HEK293T (cell line): Measurements from ENCODE around the gene RFC3.

ENCODE experiments used
- CTCF ChIA-PET: fragments of 350-600 bp; formaldehyde crosslinking; extraction: SDS; loops from one replicate; lab custom pipeline; 2021; ENCODE audit warnings: antibody characterized with exemption, inconsistent platforms; lab: Yijun Ruan, JAX
- POLR2A ChIA-PET: fragments of 350-600 bp; formaldehyde crosslinking; extraction: SDS; loops from one replicate; lab custom pipeline; 2020; ENCODE audit warnings: antibody characterized with exemption, inconsistent platforms; lab: Yijun Ruan, JAX
- DNase-seq: peaks from one replicate; pipeline ENCODE4 v3.0.0; 2012; ENCODE audit warnings: mixed read lengths; ENCODE audit errors: extremely low spot score
- ARNT ChIP-seq: fragments of 450-650 bp; IDR thresholded peaks from 2 replicates; pipeline ENCODE4 v1.6.1; 2017; ENCODE audit warnings: mild to moderate bottlenecking
- BHLHE40 ChIP-seq: fragments of 450-650 bp; IDR thresholded peaks from 2 replicates; pipeline ENCODE4 v1.6.1; 2016; ENCODE audit warnings: mild to moderate bottlenecking, moderate library complexity, borderline replicate concordance
- CTBP1 ChIP-seq: fragments of 450-650 bp; IDR thresholded peaks from 2 replicates; pipeline ENCODE4 v1.6.1; 2016; ENCODE audit warnings: borderline replicate concordance
- ELF4 ChIP-seq: fragments of 450-650 bp; IDR thresholded peaks from 2 replicates; pipeline ENCODE4 v1.6.1; 2017; ENCODE audit warnings: antibody characterized with exemption
- FOXA1 ChIP-seq: fragments of 450-650 bp; IDR thresholded peaks from 2 replicates; pipeline ENCODE4 v1.6.1; 2016; ENCODE audit warnings: mild to moderate bottlenecking
- FOXK2 ChIP-seq: fragments of 450-650 bp; IDR thresholded peaks from 2 replicates; pipeline ENCODE4 v1.6.1; 2016; ENCODE audit warnings: mild to moderate bottlenecking
- FOXM1 ChIP-seq: fragments of 450-650 bp; IDR thresholded peaks from 2 replicates; pipeline ENCODE4 v1.6.1; 2017; ENCODE audit warnings: mild to moderate bottlenecking, borderline replicate concordance
- HDGF ChIP-seq: fragments of 450-650 bp; IDR thresholded peaks from 2 replicates; pipeline ENCODE4 v1.6.1; 2017; ENCODE audit warnings: antibody characterized with exemption, borderline replicate concordance
- L3MBTL2 ChIP-seq: fragments of 450-650 bp; conservative IDR thresholded peaks from 2 replicates; pipeline ENCODE4 v1.6.1; 2016; ENCODE audit warnings: mild to moderate bottlenecking
- LEF1 ChIP-seq: fragments of 450-650 bp; IDR thresholded peaks from 2 replicates; pipeline ENCODE4 v1.6.1; 2017; ENCODE audit warnings: mild to moderate bottlenecking, borderline replicate concordance
- NFRKB ChIP-seq: fragments of 450-650 bp; IDR thresholded peaks from 2 replicates; pipeline ENCODE4 v1.6.1; 2016; ENCODE audit warnings: mild to moderate bottlenecking, moderate library complexity
- SP1 ChIP-seq: fragments of 450-650 bp; IDR thresholded peaks from 2 replicates; pipeline ENCODE4 v1.6.1; 2017
- SUZ12 ChIP-seq: fragments of 450-650 bp; IDR thresholded peaks from 2 replicates; pipeline ENCODE4 v1.6.1; 2016; ENCODE audit warnings: mild to moderate bottlenecking
- TARDBP ChIP-seq: fragments of 450-650 bp; IDR thresholded peaks from 2 replicates; pipeline ENCODE4 v1.6.1; 2016
- ZNF384 ChIP-seq: fragments of 450-650 bp; IDR thresholded peaks from 2 replicates; pipeline ENCODE4 v1.6.1; 2016
- TF ChIP-seq, protein P1 (sequence below): fragments of 450-650 bp; IDR thresholded peaks from 2 replicates; pipeline ENCODE4 v1.6.1; 2016

Gene RFC3

DNA sequence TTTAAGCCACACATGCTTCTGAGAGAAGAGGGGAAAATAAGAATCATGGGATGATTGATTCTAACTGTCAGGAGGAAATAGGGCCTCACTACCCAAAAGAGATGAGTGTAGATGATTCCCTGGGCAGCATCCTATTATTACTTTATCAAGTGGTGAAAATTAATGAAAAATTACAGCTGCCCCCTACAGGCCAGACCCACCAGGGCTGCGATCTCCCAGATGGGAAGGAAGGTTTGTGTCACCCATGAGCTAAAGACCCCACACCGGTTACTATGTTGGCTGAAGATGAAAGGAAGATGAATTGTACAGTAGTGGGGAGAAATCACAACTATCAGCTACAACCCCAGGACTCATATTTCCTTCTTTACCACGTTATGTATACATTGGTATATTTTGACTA is 49.5 kb downstream of the RFC3 start:
- POLR2A ChIA-PET: no interaction called here
- no peak for DNase-seq
- TF ChIP-seq BHLHE40 (no peak), NFRKB (no peak), FOXM1 (no peak), ZNF384 (no peak), SP1 (no peak), ELF4 (no peak), LEF1 (no peak), FOXK2 (no peak), CTBP1 (no peak), HDGF (no peak), L3MBTL2 (no peak), ARNT (no peak), FOXA1 (no peak), TARDBP (no peak), SUZ12 (no peak)
- TF ChIP-seq, protein P1, sequence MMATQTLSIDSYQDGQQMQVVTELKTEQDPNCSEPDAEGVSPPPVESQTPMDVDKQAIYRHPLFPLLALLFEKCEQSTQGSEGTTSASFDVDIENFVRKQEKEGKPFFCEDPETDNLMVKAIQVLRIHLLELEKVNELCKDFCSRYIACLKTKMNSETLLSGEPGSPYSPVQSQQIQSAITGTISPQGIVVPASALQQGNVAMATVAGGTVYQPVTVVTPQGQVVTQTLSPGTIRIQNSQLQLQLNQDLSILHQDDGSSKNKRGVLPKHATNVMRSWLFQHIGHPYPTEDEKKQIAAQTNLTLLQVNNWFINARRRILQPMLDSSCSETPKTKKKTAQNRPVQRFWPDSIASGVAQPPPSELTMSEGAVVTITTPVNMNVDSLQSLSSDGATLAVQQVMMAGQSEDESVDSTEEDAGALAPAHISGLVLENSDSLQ: no peak
- CTCF ChIA-PET: no interaction called here

DNA sequence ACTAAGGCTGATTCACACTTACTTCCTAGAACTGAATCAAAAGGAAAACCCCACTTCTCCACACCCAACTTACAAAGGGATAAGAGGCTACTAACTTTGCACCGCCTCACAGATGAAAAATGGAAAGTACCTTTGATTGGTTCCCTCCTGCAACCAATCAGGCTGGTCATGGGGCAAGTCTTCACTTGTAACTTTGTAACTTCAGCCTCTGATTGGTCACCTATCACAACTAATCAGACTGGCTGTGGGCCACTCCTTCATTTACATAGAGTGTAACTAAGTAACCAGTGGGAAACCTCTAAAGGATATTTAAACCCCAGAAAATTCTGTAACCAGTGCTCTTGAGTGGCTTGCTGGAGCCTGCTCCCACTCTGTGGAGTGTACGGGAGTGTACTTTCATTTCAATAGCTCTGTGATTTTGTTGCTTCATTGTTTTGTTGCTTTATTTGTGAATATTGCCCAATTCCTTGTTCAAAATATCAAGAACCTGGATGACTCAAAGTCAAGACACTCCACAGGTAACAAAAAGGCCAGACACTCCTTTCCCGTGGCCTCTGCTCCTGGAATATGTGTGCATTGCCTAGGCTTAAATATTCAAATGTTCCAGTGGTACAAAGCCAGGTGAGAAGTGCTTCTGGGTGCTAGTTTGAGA is 50.5 kb downstream of the RFC3 start:
- CTCF ChIA-PET: no interaction called here
- POLR2A ChIA-PET: no interaction called here
- TF ChIP-seq HDGF: no peak
- no peak for DNase-seq

DNA sequence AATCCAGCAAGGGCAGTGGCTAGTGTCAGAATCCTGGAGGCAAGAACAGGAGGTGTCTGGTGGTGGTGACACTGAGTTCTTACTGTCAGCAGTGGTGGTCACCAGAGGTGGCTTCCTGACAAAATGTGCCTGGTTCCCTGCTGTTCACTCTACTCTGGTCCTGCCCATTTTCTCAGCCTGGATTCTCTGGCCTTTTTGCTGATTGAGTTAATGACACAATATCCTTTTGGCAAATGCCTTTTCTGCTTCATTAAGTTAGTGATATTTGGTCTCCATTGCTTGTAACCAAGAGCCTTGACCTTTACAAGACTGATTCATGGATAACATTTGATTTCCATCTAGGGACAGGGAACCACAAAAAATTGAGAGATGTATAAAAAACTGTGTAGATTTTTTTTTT is 51.1 kb downstream of the RFC3 start:
- TF ChIP-seq FOXA1 (no peak), ARNT (no peak), L3MBTL2 (no peak), NFRKB (no peak), HDGF (no peak), BHLHE40 (no peak), SUZ12 (no peak)
- POLR2A ChIA-PET: no interaction called here
- no peak for DNase-seq
- CTCF ChIA-PET: no interaction called here

DNA sequence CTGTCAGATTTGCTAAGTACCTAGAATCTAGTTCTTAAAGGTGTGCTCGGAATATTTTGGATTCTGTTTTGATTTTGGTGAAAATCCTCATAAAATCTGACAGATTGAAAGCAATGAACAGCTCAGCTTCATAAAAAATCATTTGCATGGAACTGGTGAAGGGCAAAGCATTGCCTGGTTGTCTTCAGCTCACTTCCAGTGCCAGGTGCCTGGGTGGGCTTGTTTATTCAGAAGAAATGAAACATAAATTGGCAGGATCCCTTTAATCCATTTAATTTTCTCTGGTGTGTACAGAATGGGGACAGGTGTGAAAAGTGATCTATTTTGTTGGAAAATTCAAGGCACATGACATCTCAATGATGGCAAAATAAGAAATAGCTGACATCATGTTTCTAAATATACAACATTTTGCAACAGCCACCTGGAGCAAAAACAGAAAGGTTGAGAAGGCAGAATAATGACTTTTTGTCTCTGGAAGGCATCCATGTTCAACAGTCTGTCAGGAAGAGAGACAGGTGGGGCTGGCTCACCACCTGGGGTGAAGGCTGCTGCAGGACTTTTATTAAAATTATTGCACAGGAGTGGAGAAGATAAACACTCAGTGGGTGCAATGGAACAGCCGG is 52.2 kb downstream of the RFC3 start:
- DNase-seq: no peak
- ChIA-PET CTCF (no interaction called here), POLR2A (no interaction called here)
- TF ChIP-seq ARNT (no peak), HDGF (no peak), NFRKB (no peak), BHLHE40 (no peak), ELF4 (no peak), CTBP1 (no peak), SUZ12 (no peak), TARDBP (no peak), L3MBTL2 (no peak), FOXA1 (no peak)

DNA sequence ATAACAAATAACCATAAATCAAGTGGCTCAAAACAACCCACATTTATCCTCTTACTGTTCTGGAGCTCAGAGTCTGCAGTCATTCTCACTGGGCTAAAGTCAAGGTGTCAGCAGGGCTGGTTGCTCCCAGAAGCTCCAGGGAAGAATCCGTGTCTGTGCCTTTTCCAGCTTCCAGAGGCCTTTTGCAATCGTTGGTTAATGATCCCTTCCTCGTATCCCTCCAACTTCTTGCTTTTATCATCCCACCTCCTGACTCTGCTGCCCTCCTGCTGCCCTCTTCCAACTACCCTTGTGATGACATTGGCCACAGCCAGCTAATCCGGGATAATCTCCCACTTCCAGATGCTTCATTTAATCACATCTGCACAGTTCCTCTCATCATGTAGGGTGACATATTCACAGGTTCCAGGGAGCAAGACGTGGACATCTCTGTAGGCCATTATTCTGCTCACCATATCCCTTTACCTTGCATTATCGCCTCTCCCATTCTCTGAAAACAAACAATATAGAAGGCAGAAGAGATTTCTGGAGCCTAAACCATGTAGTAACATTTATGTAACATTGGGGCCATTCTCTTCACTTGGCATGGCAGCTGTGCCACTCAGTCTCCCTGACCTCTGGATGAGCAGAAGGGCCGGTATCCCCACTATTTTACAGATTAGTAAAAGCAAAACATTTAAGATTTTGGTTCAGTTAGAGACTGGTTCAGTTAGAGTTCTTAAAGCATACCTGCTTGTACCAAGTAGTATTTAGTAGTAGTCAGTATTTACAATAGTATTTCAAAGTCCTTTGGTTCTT is 53.5 kb downstream of the RFC3 start:
- ChIA-PET POLR2A (no interaction called here), CTCF (no interaction called here)
- DNase-seq: no peak
- TF ChIP-seq CTBP1 (no peak), LEF1 (no peak), SP1 (no peak), ZNF384 (no peak), TARDBP (no peak), FOXK2 (no peak), NFRKB (no peak), HDGF (no peak), BHLHE40 (no peak), FOXM1 (no peak), ELF4 (no peak), FOXA1 (no peak), SUZ12 (no peak), ARNT (no peak), L3MBTL2 (no peak)
- TF ChIP-seq, protein P1: no peak

DNA sequence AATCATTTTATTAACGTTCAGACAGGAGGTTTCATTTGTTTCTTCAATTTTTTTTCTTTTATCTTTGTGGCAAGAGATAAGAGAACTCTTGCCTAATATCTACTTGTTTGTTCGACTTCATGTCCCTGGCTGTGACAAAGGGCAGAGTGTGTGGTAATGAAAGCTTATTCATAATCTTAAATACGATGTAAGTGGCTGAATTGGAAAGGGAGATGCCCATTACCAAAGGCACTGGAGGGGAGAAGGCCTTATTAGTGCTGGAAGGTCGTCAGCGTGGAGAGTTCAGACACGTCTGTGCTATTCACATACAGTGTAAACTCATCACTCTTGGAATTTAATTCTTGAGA is 54.0 kb downstream of the RFC3 start:
- DNase-seq: no peak
- POLR2A ChIA-PET: no interaction called here
- CTCF ChIA-PET: no interaction called here
- TF ChIP-seq CTBP1: no peak
- TF ChIP-seq SUZ12: no peak
- no peak for TF ChIP-seq FOXM1
